BJ (cell line): ENCODE results near the gene HES7. TPM values are rescaled to one million over a fixed set of nuclear protein-coding genes. Genes with fewer than 3 reads are reported as not detected.

Source experiments
- CTCF ChIA-PET: fragments of 350-600 bp; formaldehyde crosslinking; extraction: SDS; loops from one replicate; lab custom pipeline; 2021; ENCODE audit warnings: antibody characterized with exemption, inconsistent platforms; lab: Yijun Ruan, JAX
- POLR2A ChIA-PET: fragments of 300-600 bp; sonication (Branson Sonifier 250); formaldehyde crosslinking; extraction: SDS; loops from one replicate; lab custom pipeline; 2021; ENCODE audit warnings: antibody characterized with exemption; lab: Charles Lee
- DNase-seq: peaks from one replicate; pipeline ENCODE4 v3.0.0-alpha.2; 2011; ENCODE audit warnings: low read depth
- H3K27me3 ChIP-seq: 2 replicates; pipeline ENCODE4 v1.6.0; 2011; ENCODE audit warnings: low read length; ENCODE audit not compliant: control insufficient read depth, insufficient read depth
- H3K36me3 ChIP-seq: 2 replicates; pipeline ENCODE4 v1.5.1; 2011; ENCODE audit warnings: low read length; ENCODE audit not compliant: control insufficient read depth, insufficient read depth
- H3K4me3 ChIP-seq: 2 replicates; pipeline ENCODE4 v1.5.1; 2011; ENCODE audit warnings: low read depth, mild to moderate bottlenecking, control low read depth, low read length
- CTCF ChIP-seq: IDR thresholded peaks from 2 replicates; pipeline ENCODE4 v1.5.1; 2011; ENCODE audit warnings: low read depth, mild to moderate bottlenecking, control low read depth, inconsistent platforms, low read length, moderate library complexity; ENCODE audit not compliant: insufficient read depth
- polyA plus RNA-seq: library from polyadenylated mRNA; depleted of rRNA; stranded (reverse); fragments of >200 nt; gene quantifications from 2 replicates; pipeline ENCODE4 v1.2.3, GENCODE V29; 2011

Gene HES7
- polyA plus RNA-seq, 1 experiment, result not detected

- POLR2A ChIA-PET, result interaction anchor here (0.5 kb wide), 1 partner anchor 101 kb away, joined by 3 read pairs; the partner anchor contains the start of gene CTC1
- CTCF ChIA-PET, result no interaction called here
- Histone ChIP-seq H3K36me3 (peaks cover 60% of the 10 kb centered on the region), H3K27me3 (no peaks in the 10 kb centered on the region), H3K4me3 (no peak overlapping the region)
- TF ChIP-seq CTCF, result no peak
- no peak for DNase-seq
These were observed 22.7 kb upstream of the HES7 start for GRCh38 chr17:8146381-8147140.

GRCh38 chr17:8145811-8146210 is 21.9 kb upstream of the HES7 start:
- Histone ChIP-seq H3K27me3 (no peaks in the 10 kb centered on the region), H3K36me3 (peaks cover 64% of the 10 kb centered on the region), H3K4me3 (no peak overlapping the region)
- no peak for TF ChIP-seq CTCF
- DNase-seq, result no peak
- POLR2A ChIA-PET, result interaction anchor here (0.5 kb wide), 1 partner anchor 102 kb away, joined by 3 read pairs; the partner anchor contains the start of gene CTC1
- CTCF ChIA-PET, result no interaction called here

- H3K36me3 ChIP-seq, result peaks cover 65% of the 10 kb centered on the region
- CTCF ChIA-PET, result interaction anchor here (1.2 kb wide), 1 partner anchor 26 kb away, joined by 4 read pairs; the partner anchor contains the start of gene ALOXE3
- H3K4me3 ChIP-seq, result no peak overlapping the region
- no peak for TF ChIP-seq CTCF
- no peak for DNase-seq
- POLR2A ChIA-PET, result no interaction called here
- H3K27me3 ChIP-seq, result no peaks in the 10 kb centered on the region
These were observed 20.7 kb upstream of the HES7 start for GRCh38 chr17:8144401-8145231.

- CTCF ChIA-PET, result interaction anchor here (0.5 kb wide), 1 partner anchor 17 kb away, joined by 4 read pairs; no protein-coding TSS in a partner anchor
These were observed 19.9 kb upstream of the HES7 start for GRCh38 chr17:8143581-8144400.

More at GRCh38 chr17:8143581-8144400, 19.9 kb upstream of the HES7 start:
- no peak for TF ChIP-seq CTCF
- Histone ChIP-seq H3K4me3 (no peak overlapping the region), H3K36me3 (peaks cover 60% of the 10 kb centered on the region), H3K27me3 (no peaks in the 10 kb centered on the region)
- POLR2A ChIA-PET, result no interaction called here
- no peak for DNase-seq
